K562 treated with DMSO at 1 percent for 12 hours (cell line): ENCODE results near the gene CACNA1I. TPM values are rescaled to one million over a fixed set of nuclear protein-coding genes. Genes with fewer than 3 reads are reported as not detected.

ENCODE experiments used
- total RNA-seq: library from RNA; unstranded; fragments of 300-600 nt; gene quantifications from 2 replicates; pipeline ENCODE4 v1.2.3, GENCODE V29; 2022; ENCODE audit not compliant: insufficient read depth

Gene CACNA1I
- total RNA-seq: 0.09 and 0.75 TPM in 2 replicates

DNA sequence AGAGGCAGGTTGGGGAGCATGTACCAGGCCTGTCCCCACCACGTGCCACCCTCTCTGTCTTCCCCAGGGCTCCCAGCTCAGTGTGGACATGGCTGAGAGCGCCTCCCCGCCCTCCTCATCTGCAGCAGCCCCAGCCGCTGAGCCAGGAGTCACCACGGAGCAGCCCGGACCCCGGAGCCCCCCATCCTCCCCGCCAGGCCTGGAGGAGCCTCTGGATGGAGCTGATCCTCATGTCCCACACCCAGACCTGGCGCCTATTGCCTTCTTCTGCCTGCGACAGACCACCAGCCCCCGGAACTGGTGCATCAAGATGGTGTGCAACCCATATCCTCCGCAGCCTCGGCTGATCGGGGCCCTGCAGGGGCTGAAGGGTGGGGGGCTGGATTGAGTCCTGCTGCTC is at the start of gene CACNA1I:
CACNA1I (plus strand) TSS at position 89 of the 400 bp plus-strand sequence; CDS start at position 89, 0 bp downstream.

DNA sequence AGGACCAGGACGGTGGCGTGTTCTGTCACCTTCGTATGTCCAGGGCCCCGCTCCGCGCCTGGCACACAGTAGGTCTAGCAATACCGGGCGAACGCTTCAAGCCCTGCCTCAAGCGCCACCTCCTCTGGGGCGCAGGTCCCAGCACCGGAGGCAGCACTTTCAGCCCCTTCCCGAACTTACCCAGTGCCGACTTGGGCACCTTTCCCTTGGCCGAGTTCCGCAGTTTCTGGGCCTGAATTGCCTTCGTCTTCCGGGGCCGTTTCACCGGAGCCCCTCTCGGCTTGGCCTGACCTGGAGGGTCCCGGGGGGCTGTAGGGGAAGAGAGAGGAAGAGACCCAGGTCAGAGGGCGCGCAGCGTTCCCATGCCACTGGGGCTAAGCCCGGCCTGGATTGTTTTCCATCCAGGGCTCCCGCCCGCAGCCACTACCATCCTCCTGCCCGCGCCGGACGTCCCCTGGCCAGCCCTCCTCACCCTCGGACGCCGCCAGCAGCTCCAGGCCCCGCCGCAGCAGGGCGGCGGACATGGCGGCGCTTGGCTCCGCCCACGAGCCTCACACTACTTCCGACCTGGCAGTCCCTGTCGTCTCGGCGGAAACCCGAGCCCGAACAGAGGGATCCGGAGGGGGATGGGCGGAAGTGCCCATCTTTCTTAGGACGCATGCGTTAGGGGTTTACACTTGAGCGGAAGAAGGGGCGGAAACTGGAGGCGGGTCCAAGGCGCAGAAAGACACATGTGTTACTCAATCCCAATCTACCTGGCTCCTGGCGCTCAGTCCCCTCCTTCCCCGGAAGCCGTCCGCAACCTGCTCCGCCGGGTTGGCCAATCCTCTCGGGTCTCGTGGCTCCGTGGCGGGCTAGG is 38.1 kb upstream of the CACNA1I start, which contains the start of gene RPS19BP1:
RPS19BP1 (minus strand) TSS at position 534 of the 859 bp plus-strand sequence; CDS start at position 524, 10 bp downstream.

Other genes starting within 250 kb of the CACNA1I start
- gene SYNGR1, start 220.8 kb upstream of the CACNA1I start, total RNA-seq: 12.8 and 14.7 TPM in 2 replicates
- 13.6 and 20.5 TPM in 2 replicates for gene TAB1, start 171.0 kb upstream of the CACNA1I start, total RNA-seq
- 3.1 and 6.0 TPM in 2 replicates for gene MGAT3, start 113.7 kb upstream of the CACNA1I start, total RNA-seq
- gene MIEF1, start 68.5 kb upstream of the CACNA1I start, total RNA-seq: 8.8 and 23.5 TPM in 2 replicates
- gene ATF4, start 50.2 kb upstream of the CACNA1I start, total RNA-seq: 793 and 802 TPM in 2 replicates
- 121 and 198 TPM in 2 replicates for gene RPS19BP1, start 38.0 kb upstream of the CACNA1I start, total RNA-seq